IPS DF 6.9 (cell line): ENCODE measurements around the gene DECR2.
"Not testable (repeated sequence)": the region's sequence is repeated elsewhere in the genome, so short reads cannot be mapped to it uniquely, and the experiment has no call there.

Experiments
- DNase-seq: peaks from one replicate; pipeline ENCODE4 v3.0.0-alpha.2; 2013; ENCODE audit warnings: low read depth, low spot score
- H3K27ac ChIP-seq: one replicate; pipeline ENCODE4 v1.5.1; 2013; ENCODE audit warnings: low read length, control low read depth
- H3K27me3 ChIP-seq: 2 replicates; pipeline ENCODE4 v1.6.1; 2013; ENCODE audit warnings: mild to moderate bottlenecking, low read length; ENCODE audit not compliant: control insufficient read depth, insufficient read depth
- H3K36me3 ChIP-seq: 2 replicates; pipeline ENCODE4 v1.6.1; 2013; ENCODE audit warnings: low read length; ENCODE audit not compliant: control insufficient read depth, insufficient read depth
- H3K4me1 ChIP-seq: 2 replicates; pipeline ENCODE4 v1.6.1; 2013; ENCODE audit warnings: low read length; ENCODE audit not compliant: control insufficient read depth, insufficient read depth
- H3K4me3 ChIP-seq: 2 replicates; pipeline ENCODE4 v1.5.1; 2013; ENCODE audit warnings: mild to moderate bottlenecking, low read length
- H3K9me3 ChIP-seq: 2 replicates; pipeline ENCODE4 v1.6.1; 2013; ENCODE audit warnings: low read length, inconsistent platforms; ENCODE audit not compliant: control insufficient read depth, insufficient read depth
- WGBS: extraction: QIAGEN DNeasy Blood & Tissue Kit; methylation state at CpG from one replicate; pipeline ENCODE4 v1.1.7; 2013; ENCODE audit warnings: mixed read lengths, missing lambda C conversion rate; ENCODE audit not compliant: insufficient read length, insufficient coverage; 5-methylcytosine and 5-hydroxymethylcytosine counted together

The DECR2 gene

GRCh38 chr16:374616-374926 is 27.1 kb upstream of the DECR2 start:
- Histone ChIP-seq H3K27me3 (no peaks in the 10 kb centered on the region), H3K36me3 (peaks cover 48% of the 10 kb centered on the region), H3K4me1 (peaks cover 7% of the 10 kb centered on the region), H3K4me3 (no peak overlapping the region), H3K9me3 (no peaks in the 10 kb centered on the region), H3K27ac (no peak overlapping the region)
- no CpG with 5 or more reads among the region's 9 CpGs for WGBS
- DNase-seq, result no peak

GRCh38 chr16:375212-375611 is 26.5 kb upstream of the DECR2 start:
- Histone ChIP-seq H3K4me3 (no peak overlapping the region), H3K9me3 (no peaks in the 10 kb centered on the region), H3K36me3 (peaks cover 48% of the 10 kb centered on the region), H3K27ac (no peak overlapping the region), H3K27me3 (no peaks in the 10 kb centered on the region), H3K4me1 (peaks cover 9% of the 10 kb centered on the region)
- no peak for DNase-seq
- WGBS, result no CpG with 5 or more reads among the region's 23 CpGs

GRCh38 chr16:375927-376816 is 25.5 kb upstream of the DECR2 start:
- Histone ChIP-seq H3K27me3 (no peaks in the 10 kb centered on the region), H3K27ac (no peak overlapping the region), H3K36me3 (peaks cover 48% of the 10 kb centered on the region), H3K9me3 (no peaks in the 10 kb centered on the region), H3K4me1 (peaks cover 9% of the 10 kb centered on the region), H3K4me3 (no peak overlapping the region)
- DNase-seq, result no peak
- WGBS, result no CpG with 5 or more reads among the region's 44 CpGs

GRCh38 chr16:376817-377418 is 24.8 kb upstream of the DECR2 start:
- Histone ChIP-seq H3K4me1 (peaks cover 9% of the 10 kb centered on the region), H3K9me3 (no peaks in the 10 kb centered on the region), H3K4me3 (no peak overlapping the region), H3K36me3 (peaks cover 44% of the 10 kb centered on the region), H3K27me3 (no peaks in the 10 kb centered on the region), H3K27ac (no peak overlapping the region)
- WGBS, result no CpG with 5 or more reads among the region's 26 CpGs
- DNase-seq, result no peak

GRCh38 chr16:377419-377951 is 24.2 kb upstream of the DECR2 start:
- Histone ChIP-seq H3K36me3 (peaks cover 39% of the 10 kb centered on the region), H3K4me1 (peaks cover 9% of the 10 kb centered on the region), H3K9me3 (no peaks in the 10 kb centered on the region), H3K27ac (no peak overlapping the region), H3K4me3 (no peak overlapping the region), H3K27me3 (no peaks in the 10 kb centered on the region)
- WGBS, result no CpG with 5 or more reads among the region's 42 CpGs
- no peak for DNase-seq

- no CpG with 5 or more reads among the region's 36 CpGs for WGBS
- not testable (repeated sequence) for H3K9me3 ChIP-seq, H3K27me3 ChIP-seq, H3K4me1 ChIP-seq, H3K27ac ChIP-seq, DNase-seq, H3K4me3 ChIP-seq
- peaks cover 37% of the 10 kb centered on the region for H3K36me3 ChIP-seq
Measured at GRCh38 chr16:378113-378820, 23.4 kb upstream of the DECR2 start.

- no peak overlapping the region for H3K4me3 ChIP-seq
- no peaks in the 10 kb centered on the region for H3K27me3 ChIP-seq
- no CpG with 5 or more reads among the region's 14 CpGs for WGBS
- peaks cover 9% of the 10 kb centered on the region for H3K4me1 ChIP-seq
- no peaks in the 10 kb centered on the region for H3K9me3 ChIP-seq
- H3K27ac ChIP-seq, result no peak overlapping the region
- H3K36me3 ChIP-seq, result peaks cover 34% of the 10 kb centered on the region
- DNase-seq, result no peak
Measured at GRCh38 chr16:378821-379182, 22.9 kb upstream of the DECR2 start.

- DNase-seq, result no peak
- WGBS, result no CpG with 5 or more reads among the region's 16 CpGs
- no peak overlapping the region for H3K27ac ChIP-seq
- H3K4me1 ChIP-seq, result peaks cover 14% of the 10 kb centered on the region
- H3K9me3 ChIP-seq, result no peaks in the 10 kb centered on the region
- H3K4me3 ChIP-seq, result no peak overlapping the region
- H3K27me3 ChIP-seq, result no peaks in the 10 kb centered on the region
- peaks cover 28% of the 10 kb centered on the region for H3K36me3 ChIP-seq
Measured at GRCh38 chr16:379183-379960, 22.3 kb upstream of the DECR2 start.

- DNase-seq, result no peak
- Histone ChIP-seq H3K36me3 (peaks cover 21% of the 10 kb centered on the region), H3K9me3 (no peaks in the 10 kb centered on the region), H3K4me3 (peak overlapping the region; percentile 89; the same call in 1 of the 2 replicates), H3K27me3 (no peaks in the 10 kb centered on the region), H3K4me1 (peaks cover 14% of the 10 kb centered on the region), H3K27ac (no peak overlapping the region)
- no CpG with 5 or more reads among the region's 27 CpGs for WGBS
Measured at GRCh38 chr16:379961-380761, 21.5 kb upstream of the DECR2 start.
